GM21723 (cell line): ENCODE data around the gene CFAP221.
"Not testable (repeated sequence)": the region's sequence is repeated elsewhere in the genome, so short reads cannot be mapped to it uniquely, and the experiment has no call there.

Experiments used
- ATAC-seq: cut with Tn5 transposase; IDR thresholded peaks from one replicate; pipeline ENCODE4 v1.9.1; 2021; ENCODE audit warnings: mild to moderate bottlenecking, moderate library complexity; ENCODE audit not compliant: unreplicated experiment

CFAP221 gene

DNA sequence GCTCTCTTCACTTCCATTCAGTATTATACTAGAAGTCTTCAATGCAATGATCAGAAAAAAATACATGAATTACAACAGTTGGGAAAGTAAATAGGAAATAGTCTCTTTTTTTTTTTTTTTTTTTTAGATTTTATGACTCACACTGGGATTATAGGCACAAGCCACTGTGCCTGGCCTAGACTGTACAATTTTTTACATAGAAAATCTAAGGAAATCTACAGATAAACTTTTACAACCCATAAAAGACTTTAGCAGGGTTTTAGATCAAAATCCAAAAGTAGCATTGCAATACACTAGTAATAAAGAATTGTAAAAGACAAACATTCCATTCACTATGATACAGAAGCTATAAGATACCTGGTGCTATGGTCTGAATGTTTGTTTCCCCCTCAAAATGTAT, 39.0 kb downstream of the CFAP221 start:
- ATAC-seq = no peak

DNA sequence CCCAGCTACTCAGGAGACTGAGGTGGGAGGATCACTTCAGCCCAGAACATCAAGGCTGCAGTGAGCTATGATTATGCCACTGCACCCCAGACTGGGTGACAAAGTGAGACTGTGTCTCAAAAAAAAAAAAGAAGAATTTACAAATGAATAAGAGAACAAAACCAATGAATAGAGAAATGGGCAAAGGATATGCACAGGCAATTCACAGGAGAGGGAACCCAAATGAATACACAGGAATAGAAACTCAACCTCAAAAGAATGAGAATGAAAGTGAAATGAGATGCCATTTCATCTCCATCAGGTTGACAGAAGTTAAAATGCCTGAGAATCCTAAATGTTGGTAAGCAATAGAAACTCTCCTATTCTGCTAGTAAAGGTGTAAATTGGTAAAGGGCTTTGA, 40.2 kb downstream of the CFAP221 start:
- ATAC-seq = no peak

DNA sequence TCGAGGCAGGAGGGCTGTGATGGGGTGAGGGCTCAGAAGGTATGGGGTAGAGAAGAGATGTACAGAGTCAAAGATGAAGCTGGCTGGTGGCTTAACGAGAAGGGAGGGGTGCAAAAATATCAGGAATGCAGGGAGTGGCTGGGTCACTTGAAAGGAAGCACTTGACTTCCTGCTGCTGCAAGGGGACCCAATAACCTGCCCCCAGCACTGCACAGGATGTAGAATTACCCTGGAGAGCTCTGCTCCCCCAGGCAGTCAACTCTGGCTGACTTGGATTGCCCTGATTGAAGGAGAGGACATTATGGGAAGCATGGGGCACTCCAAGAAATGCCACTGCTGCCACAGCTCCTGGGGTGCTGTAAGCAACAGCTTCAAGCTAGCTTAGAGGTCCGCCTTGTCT, 41.8 kb downstream of the CFAP221 start:
- no peak for ATAC-seq

DNA sequence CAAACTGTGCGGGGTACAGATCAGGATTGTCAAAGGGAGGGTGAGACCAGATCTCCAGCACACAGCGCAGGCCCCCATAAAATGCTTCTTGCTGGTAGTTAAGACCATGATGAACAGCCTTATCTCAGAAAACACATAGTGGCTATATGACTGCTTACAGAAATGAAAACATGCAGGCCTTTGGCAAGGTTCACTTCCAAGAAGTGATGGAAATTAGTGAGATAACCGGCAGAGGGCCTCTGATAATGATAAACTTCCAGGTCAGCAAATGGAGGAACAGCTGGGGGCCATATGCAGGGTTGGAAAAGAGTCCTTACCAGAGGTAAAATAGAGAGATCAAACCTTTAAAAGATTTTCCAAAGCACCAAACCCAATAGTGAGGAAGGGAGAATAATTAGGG, 46.6 kb downstream of the CFAP221 start:
- no peak for ATAC-seq

DNA sequence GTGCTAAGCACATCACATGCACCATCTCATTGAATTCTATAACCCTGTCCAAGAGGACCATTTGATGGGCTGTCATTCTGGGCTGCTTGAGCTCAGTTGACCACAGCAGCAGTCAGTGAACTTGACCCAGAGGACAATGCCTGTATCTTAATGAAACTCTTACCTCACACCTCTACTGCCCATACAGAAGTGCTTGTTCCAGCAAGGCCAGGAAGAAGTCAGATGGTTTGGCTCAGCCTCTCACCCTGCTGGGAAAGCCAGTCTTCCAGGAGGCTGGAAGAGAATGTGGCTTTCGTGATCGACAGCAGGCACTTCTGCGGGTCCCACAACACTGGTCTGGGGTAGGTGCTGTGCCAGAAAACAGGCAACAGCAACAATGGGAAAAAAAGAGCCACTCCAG, 47.3 kb downstream of the CFAP221 start:
- no peak for ATAC-seq

DNA sequence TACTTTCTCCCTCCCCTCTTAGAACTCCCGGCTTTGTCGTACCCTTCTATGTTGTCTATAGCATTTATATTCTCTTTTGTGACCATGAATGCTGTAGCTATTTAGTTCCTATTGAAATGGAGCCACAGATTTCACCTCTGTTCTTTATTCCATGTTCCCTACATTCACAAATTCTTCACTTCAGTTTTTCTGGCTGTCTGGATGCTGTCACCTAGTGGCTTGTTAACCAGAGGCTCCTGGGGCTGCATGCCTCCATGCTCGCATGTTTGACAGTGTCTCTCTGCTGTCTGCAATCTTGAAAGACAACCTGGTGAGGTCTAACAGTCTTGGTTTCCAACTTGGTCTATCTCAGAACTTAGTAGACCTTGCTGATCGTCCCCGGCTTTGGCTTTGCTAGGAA, 48.2 kb downstream of the CFAP221 start:
- no peak for ATAC-seq

DNA sequence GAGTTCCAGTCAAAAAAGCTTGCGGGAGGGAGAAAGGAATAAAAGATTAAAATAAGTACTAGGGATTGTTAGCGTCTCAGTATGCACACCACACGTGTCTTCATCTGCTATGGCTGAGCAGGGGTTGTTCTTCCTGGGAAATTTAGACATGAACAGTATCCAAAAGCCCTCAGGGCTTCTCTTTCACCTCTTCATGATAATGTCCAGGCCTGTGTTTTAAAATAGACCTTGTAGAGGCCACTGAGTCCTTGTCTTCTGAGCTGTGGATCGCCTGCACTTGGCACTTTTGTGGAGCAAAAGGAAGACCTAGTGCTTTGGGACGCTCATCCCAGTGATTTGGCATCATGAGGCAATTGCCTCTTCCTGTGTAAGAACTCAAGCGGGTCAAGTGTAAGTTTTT, 52.4 kb downstream of the CFAP221 start:
- ATAC-seq = no peak

DNA sequence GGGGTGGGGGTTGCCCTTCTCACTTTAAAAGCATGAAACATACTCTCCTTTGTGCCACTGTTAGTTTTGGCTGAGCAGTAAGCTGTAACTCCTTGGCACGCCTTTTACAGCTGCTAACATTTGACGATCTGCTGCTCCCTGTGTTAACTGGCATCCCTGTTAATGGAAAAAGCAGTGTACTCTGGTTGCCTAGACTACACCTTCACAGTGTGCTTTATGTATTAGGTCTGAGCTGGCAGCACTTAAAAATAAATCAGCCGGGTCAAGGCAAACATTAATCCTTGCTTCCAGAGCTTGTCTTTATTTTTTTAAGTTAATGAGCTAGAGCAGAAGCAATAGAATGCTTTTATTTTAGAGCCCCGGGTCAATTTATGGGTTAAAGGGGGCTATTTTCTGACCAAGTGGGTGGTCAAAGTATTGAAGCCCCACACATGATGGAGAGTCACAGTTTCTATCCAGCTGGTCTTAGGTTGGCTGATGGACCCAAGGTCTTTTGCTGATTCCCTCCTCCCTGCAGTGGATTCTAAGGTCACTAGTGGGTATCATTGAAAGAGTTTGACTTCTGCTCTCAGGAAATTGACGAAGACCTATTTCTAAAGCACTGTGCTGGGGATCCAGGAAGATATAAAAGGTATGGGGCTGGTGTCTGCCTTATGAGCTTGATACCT, 54.5 kb downstream of the CFAP221 start:
- no peak for ATAC-seq

DNA sequence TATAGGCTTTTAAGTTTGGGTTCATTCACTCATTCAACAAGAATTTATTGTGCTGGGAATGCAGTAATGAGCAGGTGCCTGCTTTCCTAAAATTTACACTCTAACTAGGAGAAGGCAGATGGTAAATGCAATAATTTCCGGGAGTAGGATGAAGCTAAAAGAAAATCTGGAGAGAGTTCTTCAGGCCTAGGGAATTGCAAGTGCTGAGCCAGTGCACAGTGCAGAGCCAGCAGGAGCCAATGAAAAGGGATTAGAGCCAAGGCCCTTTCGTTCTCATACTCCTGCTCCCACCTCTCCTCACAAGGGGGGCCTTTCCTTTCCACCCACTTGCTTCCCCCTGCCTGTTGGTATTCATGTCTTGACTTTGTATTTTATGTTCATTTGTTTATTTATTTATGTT, 55.1 kb downstream of the CFAP221 start:
- ATAC-seq = no peak

DNA sequence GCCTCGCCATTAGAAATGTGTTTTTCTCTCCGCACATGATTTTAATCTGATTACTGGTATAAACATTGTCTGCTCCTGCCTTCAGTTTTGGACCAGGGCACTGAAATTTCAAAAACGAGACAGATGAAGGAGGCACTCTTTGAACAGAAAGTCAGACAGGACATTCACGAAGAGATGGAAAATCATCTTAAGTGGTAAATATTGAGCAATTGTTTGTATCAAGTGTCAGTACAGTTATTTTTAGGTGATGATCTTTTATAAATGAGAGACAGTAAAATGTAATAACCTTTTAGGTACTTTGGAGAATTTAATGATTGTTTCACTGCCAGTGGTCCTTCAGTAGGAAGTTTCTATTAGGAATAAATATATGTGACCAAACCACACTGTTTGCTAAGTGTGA, 60.8 kb downstream of the CFAP221 start:
- ATAC-seq = no peak

DNA sequence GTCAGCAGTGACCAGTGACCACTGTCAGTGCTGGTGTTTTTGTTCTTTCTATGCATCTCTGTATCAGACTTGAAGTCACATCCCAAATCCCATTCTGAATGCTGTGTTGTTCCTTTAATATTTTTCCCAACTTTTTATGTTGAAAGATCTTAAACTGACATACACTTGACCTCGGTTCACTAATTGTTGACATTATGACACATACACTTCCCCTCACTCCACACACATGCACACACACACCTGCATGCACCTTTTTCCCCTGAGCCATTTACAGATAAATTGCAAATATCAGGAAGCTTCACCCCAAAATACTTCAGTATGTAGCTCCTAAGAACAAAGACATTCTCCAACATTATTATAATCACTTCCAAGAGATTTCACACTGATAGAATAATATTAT, 62.4 kb downstream of the CFAP221 start:
- ATAC-seq = no peak

DNA sequence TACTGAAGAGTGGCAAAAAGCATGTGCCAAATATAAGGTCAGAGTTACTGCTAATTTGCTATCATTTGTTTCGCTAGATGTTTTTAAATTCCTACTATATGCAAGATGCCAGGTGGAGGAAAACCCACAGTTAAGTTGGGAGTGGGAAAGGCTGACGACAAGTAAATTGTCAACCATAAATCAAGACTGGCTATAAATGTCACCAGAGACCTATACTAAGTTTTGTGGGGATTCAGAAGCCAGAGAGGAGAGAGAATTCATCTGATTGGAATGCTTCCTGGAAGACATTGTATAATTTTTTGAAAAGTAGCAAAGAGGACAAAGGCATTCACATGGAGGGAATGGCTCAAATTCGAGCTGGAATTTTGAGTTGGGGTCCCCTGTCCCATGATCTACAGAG, 64.3 kb downstream of the CFAP221 start:
- no peak for ATAC-seq

DNA sequence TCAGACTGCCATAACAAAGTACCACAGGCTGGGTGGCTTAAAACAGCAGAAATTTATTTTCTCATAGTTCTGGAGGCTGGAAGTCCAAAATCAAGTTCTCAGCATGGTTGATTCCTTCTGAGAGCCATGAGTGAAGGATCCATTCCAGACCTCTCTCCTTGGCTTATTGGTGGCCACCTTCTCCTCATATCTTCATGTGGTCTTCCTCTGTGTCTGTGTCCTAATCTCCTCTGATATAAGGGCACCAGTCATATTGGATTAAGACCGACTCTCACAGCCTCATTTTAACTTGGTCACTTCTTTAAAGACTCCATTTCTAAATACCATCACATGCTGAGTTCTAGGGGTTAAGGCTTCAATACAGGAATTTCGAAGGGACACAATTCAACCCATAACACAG, 65.1 kb downstream of the CFAP221 start:
- no peak for ATAC-seq

DNA sequence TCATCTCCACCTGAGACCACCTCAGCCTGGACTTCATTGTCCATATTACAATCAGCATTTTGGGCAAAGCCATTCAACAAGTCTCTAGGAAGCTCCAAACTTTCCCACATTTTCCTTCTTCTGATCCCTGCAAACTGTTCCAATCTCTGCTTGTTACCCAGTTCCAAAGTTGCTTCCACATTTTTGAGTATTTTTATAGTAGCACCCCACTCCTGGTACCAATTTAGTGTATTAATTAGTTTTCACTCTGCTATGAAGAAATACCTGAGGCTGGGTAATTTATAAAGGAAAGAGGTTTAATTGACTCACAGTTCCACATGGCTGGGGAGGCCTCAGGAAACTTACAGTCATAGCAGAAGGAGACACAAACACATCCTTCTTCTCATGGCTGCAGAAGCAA, 69.9 kb downstream of the CFAP221 start:
- not testable (repeated sequence) for ATAC-seq

DNA sequence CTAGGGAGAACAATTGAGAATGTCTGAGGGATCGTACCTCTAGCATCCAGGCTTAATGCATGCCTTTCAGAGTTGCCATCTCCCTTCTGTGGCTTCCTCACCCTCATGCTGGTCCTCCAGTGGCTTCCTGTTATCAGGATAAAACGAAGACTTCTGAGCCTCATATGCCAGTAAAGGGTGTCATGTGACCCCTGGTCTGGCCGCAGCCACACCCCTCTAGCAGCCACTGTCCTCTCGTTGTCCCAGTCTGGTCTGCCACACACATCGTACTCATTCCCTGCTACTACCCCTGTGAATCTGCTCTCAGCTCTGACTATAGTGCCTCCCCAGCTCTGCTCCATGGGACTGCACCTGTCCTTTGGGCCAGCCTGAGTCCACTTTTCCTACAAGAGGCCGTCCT, 72.2 kb downstream of the CFAP221 start:
- ATAC-seq = no peak

DNA sequence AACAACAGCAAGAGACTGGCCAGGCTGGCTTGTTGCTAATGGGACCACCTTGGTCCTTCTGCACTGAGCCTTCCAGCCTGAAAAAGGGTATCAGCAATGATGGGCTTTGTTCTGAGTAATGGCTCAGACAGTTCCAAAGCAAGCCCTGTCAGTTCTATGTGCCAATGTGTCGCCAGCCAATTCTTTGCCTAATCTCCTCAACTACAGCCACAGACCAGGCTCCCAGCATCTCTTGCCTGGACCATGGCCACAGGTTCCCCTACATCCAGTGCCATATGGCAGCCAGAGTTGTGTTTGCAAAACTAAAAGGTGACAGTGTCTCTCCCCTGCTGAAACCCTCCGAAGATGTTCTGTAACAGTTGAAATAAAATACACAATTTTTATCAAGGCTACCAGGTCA, 73.2 kb downstream of the CFAP221 start:
- ATAC-seq = no peak

DNA sequence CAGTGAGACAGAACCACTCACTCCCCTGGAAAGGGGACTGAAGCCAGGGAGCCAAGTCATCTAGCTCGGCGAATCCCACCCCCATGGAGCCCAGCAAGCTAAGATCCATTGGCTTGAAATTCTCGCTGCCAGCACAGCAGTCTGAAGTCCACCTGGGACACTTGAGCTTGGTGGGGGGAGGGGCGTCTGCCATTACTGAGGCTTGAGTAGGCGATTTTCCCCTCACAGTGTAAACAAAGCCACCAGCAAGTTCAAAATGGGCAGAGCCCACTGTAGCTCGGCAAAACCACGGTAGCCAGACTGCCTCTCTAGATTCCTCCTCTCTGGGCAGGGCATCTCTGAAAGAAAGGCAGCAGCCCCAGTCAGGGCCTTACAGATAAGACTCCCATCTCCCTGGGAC, 74.5 kb downstream of the CFAP221 start:
- ATAC-seq = not testable (repeated sequence)

DNA sequence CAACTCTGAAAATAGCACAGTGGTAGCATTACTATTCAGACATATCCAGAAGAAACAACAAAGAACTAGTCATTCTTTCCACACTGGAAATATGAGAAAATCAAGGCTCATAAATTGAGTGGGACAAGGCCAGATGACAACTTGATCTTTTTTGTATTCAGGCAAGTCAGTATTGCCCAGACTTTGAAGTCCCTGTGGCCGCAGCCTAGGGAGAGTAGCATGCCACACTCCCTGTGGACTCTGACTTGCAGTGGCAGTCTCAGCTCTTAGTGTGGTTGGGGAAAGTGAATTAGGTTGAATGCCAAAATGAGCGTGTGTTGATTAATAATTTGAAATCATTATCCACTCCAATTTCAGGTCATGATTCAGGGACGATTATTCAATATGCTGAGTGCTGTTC, 81.0 kb downstream of the CFAP221 start:
- no peak for ATAC-seq

DNA sequence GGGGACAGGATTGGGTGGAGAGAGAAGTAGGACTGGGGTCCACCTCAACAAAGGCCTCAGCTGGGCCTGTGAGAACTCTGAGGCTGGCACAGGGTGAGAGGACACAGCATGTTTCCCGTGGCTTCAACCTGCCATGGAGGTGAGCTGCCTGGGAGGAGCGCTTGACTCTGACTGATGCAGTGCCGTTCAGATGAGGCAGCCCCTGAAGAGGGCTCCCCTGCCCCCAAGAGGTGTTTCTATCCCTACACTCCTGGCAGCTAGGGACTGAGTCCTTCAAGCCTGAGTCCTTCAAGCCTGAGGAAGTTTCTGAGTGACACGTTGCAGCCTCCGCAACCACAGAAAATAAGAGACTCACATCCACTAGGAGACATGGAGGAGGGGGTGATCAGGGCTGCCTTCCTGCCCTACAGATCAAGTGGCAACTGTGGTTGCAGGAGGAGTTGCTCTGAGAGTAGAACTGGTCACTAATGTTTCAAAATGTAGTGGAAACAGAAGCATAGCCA, 85.1 kb downstream of the CFAP221 start:
- no peak for ATAC-seq

DNA sequence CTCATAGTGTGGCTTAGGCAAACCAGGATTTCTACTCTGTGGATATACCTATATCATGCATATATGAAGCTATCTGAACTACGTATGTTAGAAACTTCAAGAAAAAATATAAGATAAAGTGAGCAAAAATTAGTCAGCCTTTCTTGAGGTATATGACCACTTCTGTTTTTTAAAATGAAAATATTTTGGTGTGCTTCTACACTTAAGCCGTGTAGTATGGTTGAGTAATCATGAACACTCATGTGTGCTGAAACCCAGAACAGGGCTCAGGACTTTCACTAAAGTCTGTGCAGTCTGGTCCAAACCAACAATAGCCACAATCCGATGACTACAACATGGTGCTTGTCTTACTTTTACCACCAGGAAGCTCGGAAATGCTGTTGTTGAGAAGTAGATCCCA, 85.9 kb downstream of the CFAP221 start:
- ATAC-seq = no peak

DNA sequence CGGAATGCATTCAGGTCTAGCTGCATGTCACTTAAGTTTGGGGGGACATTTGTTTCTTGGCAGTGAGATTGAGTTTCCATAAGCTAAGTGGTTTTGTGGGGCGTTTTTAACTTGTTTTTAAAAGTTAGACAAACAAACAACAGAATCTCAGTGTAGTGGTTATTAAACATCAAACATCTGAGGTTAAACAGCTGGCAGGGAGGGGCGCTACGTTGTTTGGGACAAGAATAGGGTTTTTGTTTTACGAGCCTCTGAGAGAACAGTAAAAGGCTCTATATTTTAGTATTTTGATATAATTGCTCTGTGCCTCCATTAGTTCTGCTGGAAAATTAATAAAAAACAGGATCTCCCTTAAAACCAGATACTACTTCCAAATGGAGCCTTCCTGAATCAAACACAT, 93.1 kb downstream of the CFAP221 start:
- ATAC-seq = no peak

DNA sequence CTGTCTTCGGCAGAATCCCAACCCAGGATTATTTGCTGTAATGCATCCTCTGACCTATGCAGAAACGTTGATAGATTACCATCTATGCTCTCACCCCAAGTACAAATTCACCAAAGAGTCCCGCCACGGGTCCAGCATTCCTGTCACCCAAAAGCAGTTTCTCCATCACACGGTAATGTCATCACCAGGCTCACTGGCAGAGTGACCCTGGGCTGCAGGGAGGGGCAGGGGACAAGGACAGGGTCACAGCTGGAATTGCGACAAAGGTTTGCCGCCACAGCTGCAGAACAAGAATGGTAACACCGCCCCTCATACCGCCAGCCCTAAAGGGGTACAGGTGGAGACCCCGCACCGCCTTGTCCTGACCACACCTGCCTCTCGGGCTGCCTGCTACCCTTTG, 94.0 kb downstream of the CFAP221 start:
- ATAC-seq = no peak
